Endothelial cell of umbilical vein (primary cell): ENCODE results near the gene ITGA6. TPM values are rescaled to one million over a fixed set of nuclear protein-coding genes. Genes with fewer than 3 reads are reported as not detected.

ENCODE experiments used
- BruUV-seq: library from RNA; stranded (reverse); fragments of 400-500 nt; replicated peaks from 2 replicates; lab custom pipeline; 2021; lab: Mats Ljungman, UMichigan
- CTCF ChIA-PET: fragments of 300-600, 350-600 bp; sonication (Branson Sonifier 250); formaldehyde crosslinking; loops from one replicate; lab custom pipeline; 2021; ENCODE audit warnings: antibody characterized with exemption, inconsistent platforms; lab: Charles Lee
- POLR2A ChIA-PET: fragments of 300-600, 350-600 bp; sonication (Branson Sonifier 250); formaldehyde crosslinking; loops from one replicate; lab custom pipeline; 2021; ENCODE audit warnings: antibody characterized with exemption, inconsistent platforms; lab: Charles Lee
- DNase-seq: peaks from one replicate; pipeline ENCODE4 v3.0.0-alpha.2; 2011; ENCODE audit warnings: low read depth, low spot score
- FAIRE-seq: peaks from 2 replicates; lab custom pipeline; 2011; peaks lifted over from hg19 to GRCh38; lab: Jason Lieb, UNC
- H2AFZ ChIP-seq: 2 replicates; pipeline ENCODE4 v1.6.0; 2012; ENCODE audit warnings: low read depth, low read length, control low read depth, inconsistent platforms
- H3K27ac ChIP-seq: 2 replicates; pipeline ENCODE4 v1.5.1; 2011; ENCODE audit warnings: low read depth, mild to moderate bottlenecking, control low read depth, low read length, moderate library complexity; ENCODE audit not compliant: insufficient read depth
- H3K27me3 ChIP-seq, 2 experiments: 2 replicates each; pipeline versions ENCODE4 v1.6.0 to v1.6.1; 2011; ENCODE audit warnings: low read length in 2 of 2, mixed read lengths in 1 of 2; ENCODE audit not compliant: control insufficient read depth in 2 of 2, insufficient read depth in 2 of 2
- H3K36me3 ChIP-seq, 2 experiments: 2 replicates in 1 of 2; 3 replicates in 1 of 2; pipeline ENCODE4 v1.5.1; 2011; ENCODE audit warnings: low read length in 2 of 2, mild to moderate bottlenecking in 1 of 2, moderate library complexity in 1 of 2; ENCODE audit not compliant: control insufficient read depth in 2 of 2, insufficient read depth in 2 of 2; ENCODE audit errors: extremely low read depth in 1 of 2
- H3K4me1 ChIP-seq: 3 replicates; pipeline ENCODE4 v1.5.1; 2011; ENCODE audit warnings: mild to moderate bottlenecking, low read length; ENCODE audit not compliant: control insufficient read depth, insufficient read depth; ENCODE audit errors: extremely low read depth
- H3K4me2 ChIP-seq: 2 replicates; pipeline ENCODE4 v1.6.1; 2011; ENCODE audit warnings: low read length, control low read depth, mixed read lengths; ENCODE audit not compliant: insufficient read depth
- H3K4me3 ChIP-seq, 3 experiments: fragments of 200-600 bp in 1 of 3; sonication (generic), shearing (Covaris generic) in 1 of 3; replicated peaks in 1 of 3; 2 replicates each; pipeline ENCODE4 v1.5.1; 2011 to 2016; ENCODE audit warnings: control low read depth in 3 of 3, low read length in 3 of 3, mild to moderate bottlenecking in 2 of 3, inconsistent platforms in 1 of 3, low read depth in 1 of 3, moderate library complexity in 1 of 3; ENCODE audit not compliant: insufficient read depth in 1 of 3
- H3K79me2 ChIP-seq: 2 replicates; pipeline ENCODE4 v1.6.0; 2012; ENCODE audit warnings: low read length, inconsistent platforms; ENCODE audit not compliant: control insufficient read depth, insufficient read depth
- H3K9ac ChIP-seq: replicated peaks from 2 replicates; pipeline ENCODE3; 2011; ENCODE audit warnings: low read length, control low read depth; ENCODE audit not compliant: insufficient read depth; ENCODE audit errors: extremely low read depth
- H3K9me1 ChIP-seq: replicated peaks from 3 replicates; pipeline ENCODE4 v1.6.0; 2011; ENCODE audit warnings: mild to moderate bottlenecking, low read length; ENCODE audit not compliant: control insufficient read depth, insufficient read depth; ENCODE audit errors: extremely low read depth
- H3K9me3 ChIP-seq: replicated peaks from 2 replicates; pipeline ENCODE4 v1.5.1; 2012; ENCODE audit warnings: low read length, inconsistent platforms; ENCODE audit not compliant: control insufficient read depth, insufficient read depth
- H4K20me1 ChIP-seq: replicated peaks from 2 replicates; pipeline ENCODE3; 2011; ENCODE audit warnings: mild to moderate bottlenecking, low read length; ENCODE audit not compliant: control insufficient read depth, insufficient read depth; ENCODE audit errors: extremely low read depth
- CTCF ChIP-seq, 2 donors: IDR thresholded peaks; 1 replicate in 1 of 2; 2 replicates in 1 of 2; pipeline ENCODE4 v1.5.1; 2011; ENCODE audit warnings: low read length in 2 of 2, mild to moderate bottlenecking in 2 of 2, moderate library complexity in 2 of 2, control low read depth in 1 of 2, inconsistent platforms in 1 of 2, low read depth in 1 of 2; ENCODE audit not compliant: insufficient read depth in 1 of 2; ENCODE audit errors: extremely low read depth in 1 of 2
- EZH2 ChIP-seq: IDR thresholded peaks from 2 replicates; pipeline ENCODE4 v1.6.1; 2012; ENCODE audit warnings: borderline replicate concordance, low read depth, mild to moderate bottlenecking, moderate library complexity, low read length, inconsistent platforms; ENCODE audit not compliant: severe bottlenecking
- FOS ChIP-seq: IDR thresholded peaks from 2 replicates; pipeline ENCODE4 v1.6.1; 2011; ENCODE audit warnings: mild to moderate bottlenecking, low read length, moderate library complexity, borderline replicate concordance; ENCODE audit not compliant: insufficient read depth
- GATA2 ChIP-seq: IDR thresholded peaks from 2 replicates; pipeline ENCODE4 v1.7.0; 2011; ENCODE audit warnings: low read depth, mild to moderate bottlenecking, moderate library complexity, mixed read lengths, low read length; ENCODE audit not compliant: insufficient read length, insufficient read depth
- dilution Hi-C: fragments of 300-500 bp; cut with MboI; formaldehyde crosslinking; loops from one replicate; pipeline ENCODE4 v1.15.0; 2019; ENCODE audit warnings: low sequenced_read_pairs; ENCODE audit not compliant: extremely low pct_ligation_motif_present
- intact Hi-C: fragments of 100-400 bp; cut with micrococcal nuclease; formaldehyde crosslinking; loops from one replicate; pipeline ENCODE4 v1.10.0; 2022
- polyA plus RNA-seq, 4 experiments: library from polyadenylated mRNA; depleted of rRNA in 3 of 4; stranded (reverse) in 3 of 4; unstranded in 1 of 4; fragments of >200 nt; gene quantifications; 2 replicates each; pipeline versions ENCODE4 v1.2.1 to v1.2.3, GENCODE V29; 2011 to 2012; ENCODE audit warnings: missing spikeins in 1 of 4
- total RNA-seq: library from RNA; stranded (reverse); gene quantifications from 2 replicates; pipeline ENCODE4 v1.2.3, GENCODE V29; 2021

ITGA6 gene
- total and polyA plus RNA-seq, 2 donors (not counting 3 experiments of a cell fraction or from before 2014, with no cell fraction given): 24.9 to 208 TPM

- Histone ChIP-seq H3K4me3 (no peak overlapping the region), H3K79me2 (no peaks in the 10 kb centered on the region), H3K36me3 (no peaks in the 10 kb centered on the region), H3K4me1 (peaks cover 3% of the 10 kb centered on the region), H3K4me2 (no peak overlapping the region), H3K9ac (no peak overlapping the region), H3K27me3 (no peaks in the 10 kb centered on the region), H3K9me1 (no peaks in the 10 kb centered on the region), H2AFZ (no peak overlapping the region), H4K20me1 (no peaks in the 10 kb centered on the region), H3K9me3 (no peaks in the 10 kb centered on the region), H3K27ac (no peak overlapping the region)
- BruUV-seq: no TSS peak
- no peak for DNase-seq
- no peak for FAIRE-seq
- ChIA-PET POLR2A (no interaction called here), CTCF (interaction anchor here (1.0 to 1.2 kb wide), 4 partner anchors 10 to 64 kb away, joined by 3 to 4 read pairs (median 3); no protein-coding TSS in a partner anchor)
- intact Hi-C loops: no loop called here
- dilution Hi-C loops: no loop called here
- TF ChIP-seq FOS (no peak), GATA2 (no peak), EZH2 (no peak), CTCF (IDR thresholded peaks at IDR 0.05; ENCODE audit: extremely low read depth in 1 of 2, insufficient read depth in 1 of 2, low read depth in 1 of 2, low read length in 2 of 2) (no peak)
Observed at GRCh38 chr2:172397148-172397834, 30.1 kb upstream of the ITGA6 start.
